Mesendoderm (in vitro differentiated cells): ENCODE results near the gene SNRK.
"Not testable (repeated sequence)": the region's sequence is repeated elsewhere in the genome, so short reads cannot be mapped to it uniquely, and the experiment has no call there.

ENCODE experiments used
- DNase-seq: peaks from one replicate; pipeline ENCODE4 v3.0.0; 2013
- H2AK5ac ChIP-seq: 2 replicates; pipeline ENCODE4 v1.6.1; 2013; ENCODE audit warnings: low read length, inconsistent platforms
- H2BK120ac ChIP-seq: 2 replicates; pipeline ENCODE4 v1.6.1; 2013; ENCODE audit warnings: low read depth, mild to moderate bottlenecking, low read length, moderate library complexity, mixed read lengths
- H2BK15ac ChIP-seq: replicated peaks from 2 replicates; pipeline ENCODE4 v1.6.1; 2013; ENCODE audit warnings: low read depth, mild to moderate bottlenecking, moderate library complexity
- H2BK5ac ChIP-seq: 2 replicates; pipeline ENCODE4 v1.6.1; 2013; ENCODE audit warnings: low read length, inconsistent platforms
- H3K18ac ChIP-seq: 2 replicates; pipeline ENCODE4 v1.6.1; 2013; ENCODE audit warnings: mild to moderate bottlenecking, low read length, mixed read lengths
- H3K23ac ChIP-seq: one replicate; pipeline ENCODE4 v1.6.1; 2013; ENCODE audit warnings: low read length
- H3K27ac ChIP-seq: 2 replicates; pipeline ENCODE4 v1.5.1; 2013; ENCODE audit warnings: low read depth, mild to moderate bottlenecking, inconsistent platforms, low read length, moderate library complexity
- H3K27me3 ChIP-seq: 2 replicates; pipeline ENCODE4 v1.6.1; 2013; ENCODE audit warnings: low read length, control low read depth, mild to moderate bottlenecking, inconsistent platforms; ENCODE audit not compliant: insufficient read depth, poor library complexity
- H3K36me3 ChIP-seq: 2 replicates; pipeline ENCODE4 v1.6.1; 2013; ENCODE audit warnings: low read length, inconsistent platforms; ENCODE audit not compliant: control insufficient read depth, insufficient read depth
- H3K4ac ChIP-seq: one replicate; pipeline ENCODE4 v1.6.1; 2013; ENCODE audit warnings: low read depth, mild to moderate bottlenecking, low read length, moderate library complexity
- H3K4me1 ChIP-seq: 2 replicates; pipeline ENCODE4 v1.6.1; 2013; ENCODE audit warnings: low read depth, low read length, inconsistent platforms; ENCODE audit not compliant: control insufficient read depth
- H3K4me2 ChIP-seq: 2 replicates; pipeline ENCODE4 v1.6.1; 2013; ENCODE audit warnings: low read length
- H3K4me3 ChIP-seq: 2 replicates; pipeline ENCODE4 v1.5.1; 2013; ENCODE audit warnings: mild to moderate bottlenecking, low read length
- H3K56ac ChIP-seq: one replicate; pipeline ENCODE4 v1.6.1; 2013; ENCODE audit warnings: low read length
- H3K79me1 ChIP-seq: 2 replicates; pipeline ENCODE4 v1.6.1; 2013; ENCODE audit warnings: low read length, inconsistent platforms
- H3K79me2 ChIP-seq: 2 replicates; pipeline ENCODE4 v1.6.1; 2013; ENCODE audit warnings: mild to moderate bottlenecking, low read length; ENCODE audit not compliant: control insufficient read depth, insufficient read depth
- H3K9ac ChIP-seq: 2 replicates; pipeline ENCODE4 v1.6.1; 2013; ENCODE audit warnings: low read length, inconsistent platforms
- H4K5ac ChIP-seq: one replicate; pipeline ENCODE4 v1.6.1; 2013; ENCODE audit warnings: low read length
- H4K8ac ChIP-seq: one replicate; pipeline ENCODE4 v1.6.1; 2013; ENCODE audit warnings: low read depth, mild to moderate bottlenecking, control low read depth, low read length, moderate library complexity
- WGBS: extraction: QIAGEN DNeasy Blood & Tissue Kit; methylation state at CpG from one replicate; pipeline ENCODE4 v1.1.7; 2013; ENCODE audit warnings: low lambda C conversion rate, missing lambda C conversion rate; ENCODE audit not compliant: insufficient coverage; ENCODE audit errors: extremely low coverage; 5-methylcytosine and 5-hydroxymethylcytosine counted together

The SNRK gene

DNA sequence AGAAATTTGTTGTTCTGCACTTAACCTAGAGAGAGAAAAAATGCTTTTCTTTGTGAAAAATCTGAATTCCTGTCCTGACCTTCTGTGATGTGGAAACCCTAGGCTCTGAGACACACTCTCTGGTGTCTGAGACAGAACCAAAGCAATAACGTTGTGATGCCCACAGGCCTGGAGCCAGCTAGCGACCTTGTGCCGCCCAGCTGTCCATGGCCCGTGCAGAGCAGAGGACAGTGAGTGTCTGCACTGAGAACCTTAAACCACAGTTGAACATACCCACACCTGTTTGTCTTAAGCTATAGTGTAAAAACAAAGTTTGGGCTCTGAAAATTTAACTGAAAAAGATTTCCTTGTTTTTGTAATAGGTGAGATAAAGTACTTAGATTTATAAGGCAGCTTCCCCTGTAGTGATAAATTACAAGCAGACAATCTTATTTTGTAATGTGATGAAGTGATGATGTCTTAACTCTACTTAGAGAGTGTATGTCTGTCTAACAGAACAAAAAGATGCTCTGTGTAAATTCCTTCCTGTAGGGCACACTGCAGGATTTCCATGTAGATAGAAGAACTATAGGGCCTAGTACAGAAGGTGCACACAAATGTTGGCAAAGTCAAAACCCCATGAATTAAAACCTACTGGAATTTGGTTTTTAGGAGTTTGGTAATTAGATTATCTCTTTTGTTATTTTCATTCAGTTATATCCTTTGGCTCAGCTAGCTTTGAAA is 62.7 kb downstream of the SNRK start:
- Histone ChIP-seq H3K79me2 (no peaks in the 10 kb centered on the region), H3K4me3 (no peak overlapping the region), H3K56ac (no peak overlapping the region), H3K27me3 (no peaks in the 10 kb centered on the region), H3K4me2 (no peak overlapping the region), H3K79me1 (no peaks in the 10 kb centered on the region), H3K23ac (no peak overlapping the region), H3K27ac (no peak overlapping the region), H3K18ac (no peak overlapping the region), H3K9ac (no peak overlapping the region), H2BK120ac (no peak overlapping the region), H3K36me3 (no peaks in the 10 kb centered on the region), H4K8ac (no peak overlapping the region), H3K4ac (no peak overlapping the region), H2BK15ac (no peak overlapping the region), H4K5ac (no peak overlapping the region), H2AK5ac (no peak overlapping the region), H3K4me1 (no peaks in the 10 kb centered on the region), H2BK5ac (no peak overlapping the region)
- WGBS: no CpG with 5 or more reads among the region's 4 CpGs
- DNase-seq: no peak

DNA sequence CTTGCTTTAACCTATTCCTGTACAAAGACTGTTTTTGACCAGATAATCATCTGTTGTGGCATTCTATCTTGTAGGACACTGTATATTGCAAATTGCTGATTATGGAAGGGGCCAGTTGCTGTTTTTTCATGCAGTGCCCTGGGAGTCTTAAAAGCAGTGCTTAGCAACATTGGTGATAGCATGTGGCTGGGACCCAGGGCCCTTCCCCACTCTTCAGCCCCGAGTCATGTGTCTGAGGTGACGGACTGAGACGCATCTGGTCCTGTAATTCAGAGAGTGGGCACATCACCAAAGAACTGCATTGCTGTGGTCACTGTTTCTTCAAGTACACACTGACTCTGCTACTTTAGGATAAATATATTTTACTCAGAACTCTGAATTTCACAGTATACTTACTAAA is 63.4 kb downstream of the SNRK start:
- Histone ChIP-seq H3K36me3 (no peaks in the 10 kb centered on the region), H3K56ac (no peak overlapping the region), H3K4me3 (no peak overlapping the region), H3K79me1 (no peaks in the 10 kb centered on the region), H3K18ac (no peak overlapping the region), H2BK120ac (no peak overlapping the region), H3K9ac (no peak overlapping the region), H4K8ac (no peak overlapping the region), H2BK5ac (no peak overlapping the region), H3K27ac (no peak overlapping the region), H2AK5ac (no peak overlapping the region), H3K4me1 (no peaks in the 10 kb centered on the region), H3K4me2 (no peak overlapping the region), H2BK15ac (no peak overlapping the region), H3K23ac (no peak overlapping the region), H3K4ac (no peak overlapping the region), H3K79me2 (no peaks in the 10 kb centered on the region), H4K5ac (no peak overlapping the region), H3K27me3 (no peaks in the 10 kb centered on the region)
- no CpG with 5 or more reads among the region's 3 CpGs for WGBS
- DNase-seq: no peak

DNA sequence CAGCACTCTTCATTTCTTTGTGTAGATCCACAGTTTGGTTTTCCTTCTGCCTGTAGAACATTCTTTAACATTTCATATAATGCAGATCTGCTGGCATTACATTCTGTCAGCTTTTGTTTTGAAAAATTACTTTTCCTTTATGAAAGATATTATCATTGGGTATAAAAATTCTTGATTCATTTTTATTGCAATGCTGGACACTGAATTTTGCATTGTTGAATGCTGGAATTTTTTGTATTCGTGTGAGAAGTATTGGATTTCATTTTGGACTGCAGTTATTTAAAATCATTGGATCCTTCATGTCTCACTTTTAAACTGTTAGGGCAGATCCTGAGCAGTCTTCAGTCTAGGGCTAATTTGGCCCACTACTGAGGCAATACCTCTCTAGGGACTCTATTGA is 67.1 kb downstream of the SNRK start:
- Histone ChIP-seq H2AK5ac (no peak overlapping the region), H3K79me1 (no peaks in the 10 kb centered on the region), H3K18ac (no peak overlapping the region), H3K23ac (no peak overlapping the region), H3K4ac (no peak overlapping the region), H3K9ac (no peak overlapping the region), H2BK15ac (no peak overlapping the region), H3K4me1 (no peaks in the 10 kb centered on the region), H3K36me3 (no peaks in the 10 kb centered on the region), H3K4me3 (no peak overlapping the region), H3K27ac (no peak overlapping the region), H4K8ac (no peak overlapping the region), H3K79me2 (no peaks in the 10 kb centered on the region), H3K4me2 (no peak overlapping the region), H2BK5ac (no peak overlapping the region), H4K5ac (no peak overlapping the region), H3K56ac (no peak overlapping the region), H2BK120ac (no peak overlapping the region), H3K27me3 (no peaks in the 10 kb centered on the region)
- no peak for DNase-seq
- 100% methylated on average over 1 of the region's 1 CpG for WGBS

DNA sequence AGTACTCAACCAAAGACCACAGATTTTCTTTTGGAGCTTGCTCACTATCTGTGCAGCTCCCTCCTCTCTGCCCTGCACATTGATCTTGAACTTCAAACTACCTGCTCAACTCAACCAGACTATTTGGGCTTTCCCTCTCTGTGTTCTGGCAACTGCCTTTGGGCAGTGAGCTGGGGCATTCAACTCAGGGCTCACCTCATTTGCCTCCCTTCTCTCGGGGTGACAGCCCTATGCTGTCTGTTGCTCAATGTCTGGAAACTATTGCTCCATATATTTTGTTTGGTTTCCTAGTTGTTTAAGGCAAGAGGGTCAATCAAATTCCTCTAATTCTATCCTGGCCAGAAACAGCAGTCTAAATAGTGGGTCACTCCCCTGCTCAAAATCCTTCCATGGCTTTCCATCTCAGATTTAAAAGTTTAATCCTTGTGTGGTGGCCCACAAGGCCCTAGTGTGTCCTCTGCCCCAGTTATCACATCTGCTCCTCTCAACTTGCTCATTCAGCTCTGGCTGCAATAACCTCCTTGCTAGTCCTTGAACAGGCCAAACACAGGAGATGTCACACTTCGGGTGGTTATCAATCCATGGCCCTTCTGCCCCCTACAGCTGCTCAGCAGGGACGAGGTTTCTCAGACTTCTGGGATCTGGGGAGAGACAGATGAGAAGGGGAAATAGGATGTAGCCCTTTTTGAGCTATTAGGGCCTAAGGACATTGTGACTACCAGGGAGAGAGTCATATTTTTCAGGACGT is 67.8 kb downstream of the SNRK start:
- Histone ChIP-seq H4K5ac (no peak overlapping the region), H3K36me3 (no peaks in the 10 kb centered on the region), H3K4me2 (no peak overlapping the region), H3K79me1 (no peaks in the 10 kb centered on the region), H3K79me2 (no peaks in the 10 kb centered on the region), H3K18ac (no peak overlapping the region), H3K4me1 (no peaks in the 10 kb centered on the region), H2BK5ac (no peak overlapping the region), H2BK120ac (no peak overlapping the region), H2BK15ac (no peak overlapping the region), H3K23ac (no peak overlapping the region), H3K27me3 (no peaks in the 10 kb centered on the region), H2AK5ac (no peak overlapping the region), H3K4me3 (no peak overlapping the region), H3K4ac (no peak overlapping the region), H3K56ac (no peak overlapping the region), H3K27ac (no peak overlapping the region), H3K9ac (no peak overlapping the region), H4K8ac (no peak overlapping the region)
- WGBS: no CpG with 5 or more reads among the region's 4 CpGs
- DNase-seq: no peak

DNA sequence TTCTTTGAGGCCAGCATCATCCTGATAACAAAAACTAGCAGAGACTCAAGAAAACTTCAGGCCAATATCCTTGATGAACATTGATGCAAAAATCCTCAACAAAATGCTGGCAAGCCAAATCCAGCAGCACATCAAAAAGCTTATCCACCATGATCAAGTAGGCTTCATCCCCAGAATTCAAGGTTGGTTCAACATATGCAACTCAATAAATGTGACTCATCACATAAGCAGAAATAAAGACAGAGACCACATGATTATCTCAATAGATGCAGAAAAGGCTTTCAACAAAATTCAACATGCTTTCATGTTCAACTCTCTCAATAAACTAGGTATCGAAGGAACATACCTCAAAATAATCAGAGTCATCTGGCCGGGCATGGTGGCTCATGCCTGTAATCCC is 69.7 kb downstream of the SNRK start:
- not testable (repeated sequence) for H2BK15ac ChIP-seq, H3K79me1 ChIP-seq, H3K4ac ChIP-seq, H3K9ac ChIP-seq, H3K36me3 ChIP-seq, H3K27me3 ChIP-seq, H3K27ac ChIP-seq, H3K56ac ChIP-seq, H2AK5ac ChIP-seq, H2BK5ac ChIP-seq, H3K4me3 ChIP-seq, H3K23ac ChIP-seq, H4K5ac ChIP-seq, H2BK120ac ChIP-seq, H4K8ac ChIP-seq, H3K4me2 ChIP-seq, H3K79me2 ChIP-seq, H3K18ac ChIP-seq, DNase-seq, H3K4me1 ChIP-seq
- WGBS: no CpG with 5 or more reads among the region's 2 CpGs
